GM12874 (cell line): Measurements from ENCODE around the gene SYNGR3.

ENCODE experiments used
- TF ChIP-seq, protein P1 (sequence below): IDR thresholded peaks from 2 replicates; pipeline ENCODE4 v1.5.1; 2011; ENCODE audit warnings: low read depth, mild to moderate bottlenecking, control low read depth, low read length, moderate library complexity; ENCODE audit not compliant: insufficient read depth

SYNGR3 gene

GRCh38 chr16:1979271-1980029, 10.3 kb upstream of the SYNGR3 start:
- TF ChIP-seq, protein P1, sequence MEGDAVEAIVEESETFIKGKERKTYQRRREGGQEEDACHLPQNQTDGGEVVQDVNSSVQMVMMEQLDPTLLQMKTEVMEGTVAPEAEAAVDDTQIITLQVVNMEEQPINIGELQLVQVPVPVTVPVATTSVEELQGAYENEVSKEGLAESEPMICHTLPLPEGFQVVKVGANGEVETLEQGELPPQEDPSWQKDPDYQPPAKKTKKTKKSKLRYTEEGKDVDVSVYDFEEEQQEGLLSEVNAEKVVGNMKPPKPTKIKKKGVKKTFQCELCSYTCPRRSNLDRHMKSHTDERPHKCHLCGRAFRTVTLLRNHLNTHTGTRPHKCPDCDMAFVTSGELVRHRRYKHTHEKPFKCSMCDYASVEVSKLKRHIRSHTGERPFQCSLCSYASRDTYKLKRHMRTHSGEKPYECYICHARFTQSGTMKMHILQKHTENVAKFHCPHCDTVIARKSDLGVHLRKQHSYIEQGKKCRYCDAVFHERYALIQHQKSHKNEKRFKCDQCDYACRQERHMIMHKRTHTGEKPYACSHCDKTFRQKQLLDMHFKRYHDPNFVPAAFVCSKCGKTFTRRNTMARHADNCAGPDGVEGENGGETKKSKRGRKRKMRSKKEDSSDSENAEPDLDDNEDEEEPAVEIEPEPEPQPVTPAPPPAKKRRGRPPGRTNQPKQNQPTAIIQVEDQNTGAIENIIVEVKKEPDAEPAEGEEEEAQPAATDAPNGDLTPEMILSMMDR = no peak

DNA sequence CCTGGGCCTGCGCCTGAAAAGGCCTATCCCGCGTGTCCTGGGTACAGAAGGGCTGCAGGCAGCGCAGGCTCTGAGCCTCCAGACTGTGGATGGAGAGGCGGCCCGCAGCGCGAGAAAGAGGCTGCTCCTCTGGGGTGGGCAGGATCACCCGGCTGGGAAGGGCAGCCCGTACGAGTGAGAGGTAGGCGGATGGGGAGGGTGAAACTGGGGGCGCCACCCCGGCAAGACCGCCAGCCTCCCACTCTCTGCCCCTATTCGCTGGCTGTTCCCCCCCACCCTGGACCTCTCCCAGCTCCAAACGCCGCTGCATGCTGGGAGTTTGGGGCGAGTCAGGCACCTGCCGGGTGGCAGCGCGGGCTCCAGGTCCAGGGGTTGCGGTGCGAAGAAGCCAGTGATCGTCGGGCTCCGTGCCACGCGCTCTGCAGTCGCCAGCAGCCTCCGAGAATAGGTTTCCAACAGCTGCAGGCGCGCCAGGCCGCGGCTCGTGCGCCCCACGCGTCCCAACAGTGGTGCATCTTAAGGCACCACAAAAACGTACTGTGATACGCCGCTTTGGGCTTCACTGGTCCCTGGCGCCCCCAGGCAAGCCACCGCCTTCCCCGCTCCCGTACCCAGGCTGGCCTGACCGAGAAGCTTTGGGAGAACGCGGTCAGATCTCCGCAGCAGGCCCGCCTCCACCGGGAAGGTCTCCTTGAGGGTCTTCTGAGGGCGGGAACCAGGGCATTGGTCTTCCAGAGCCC, 9.6 kb upstream of the SYNGR3 start:
- TF ChIP-seq, protein P1 = no peak

DNA sequence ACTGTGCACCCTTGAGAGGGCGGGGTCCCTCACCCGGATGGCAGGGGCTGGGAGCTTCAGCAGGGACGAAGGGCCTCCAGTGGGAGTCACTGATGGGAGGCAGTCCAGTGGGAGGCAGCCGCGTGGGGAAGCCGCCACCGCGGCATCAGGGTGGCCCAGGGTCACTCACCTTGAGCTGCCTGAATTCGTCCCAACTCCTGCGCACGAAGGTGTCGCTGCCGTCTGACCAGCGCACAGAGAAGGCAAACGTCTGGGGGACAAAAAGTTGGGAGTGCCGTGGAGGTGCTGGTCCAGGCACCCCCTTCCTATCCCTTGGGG, 9.0 kb upstream of the SYNGR3 start:
- TF ChIP-seq, protein P1 = no peak

DNA sequence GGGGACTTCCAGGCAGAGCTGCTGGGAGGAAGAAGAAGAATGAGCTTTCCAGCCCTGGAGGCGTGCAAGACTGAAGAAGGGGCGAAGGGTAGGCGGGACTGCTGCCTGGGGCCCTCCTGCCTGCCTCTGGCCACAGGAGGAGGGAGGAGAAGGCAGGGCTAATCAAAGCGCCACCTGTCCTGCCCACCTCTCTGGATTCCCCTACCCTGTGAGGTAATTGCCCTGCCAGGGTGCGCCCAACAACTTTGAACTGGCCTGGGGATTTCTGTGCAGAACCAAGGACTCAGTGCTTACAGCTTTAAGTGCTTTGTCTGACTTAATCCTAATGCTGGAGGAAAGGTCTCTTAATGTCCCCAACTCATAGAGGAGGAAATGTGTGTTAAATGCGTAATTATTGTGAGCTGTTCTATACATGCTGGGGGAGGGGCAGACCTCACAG, 8.4 kb upstream of the SYNGR3 start, which contains the start of gene NOXO1:
Gene NOXO1, minus strand, starts transcription at position 72 of the 439 bp plus-strand sequence. CDS start 290 bp downstream, outside the sequence.
- TF ChIP-seq, protein P1 = no peak

DNA sequence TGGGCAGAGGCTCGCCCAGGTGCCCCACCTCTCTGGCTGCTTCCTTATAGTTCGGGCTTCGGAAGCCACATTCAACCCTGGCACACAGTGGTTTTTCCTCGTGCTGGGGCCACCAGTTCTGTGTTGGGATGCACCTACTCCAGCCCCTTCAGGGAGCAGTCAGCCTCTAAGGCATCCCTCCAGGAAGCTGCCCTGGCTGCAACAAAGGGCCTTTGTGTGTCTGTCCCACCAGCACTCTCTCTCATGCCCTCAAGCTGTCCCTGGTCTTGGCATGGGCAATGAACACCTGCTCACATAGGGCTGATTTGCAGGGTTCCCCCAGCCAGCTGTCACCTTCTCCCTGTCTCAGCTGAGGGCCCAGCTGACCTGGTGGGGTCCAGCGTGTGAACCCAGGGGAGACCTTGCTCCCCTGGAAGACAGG, 7.7 kb upstream of the SYNGR3 start:
- TF ChIP-seq, protein P1 = no peak

GRCh38 chr16:1982991-1983543, 6.7 kb upstream of the SYNGR3 start:
- TF ChIP-seq, protein P1 = no peak
